SU-DHL-6 (cell line): ENCODE data around the gene GRN.
"Not testable (repeated sequence)": the region's sequence is repeated elsewhere in the genome, so short reads cannot be mapped to it uniquely, and the experiment has no call there.

ENCODE experiments used
- H2AFZ ChIP-seq: fragments of 200-600 bp; sonication (generic); 2 replicates; pipeline ENCODE4 v1.6.1; 2014; ENCODE audit warnings: low read depth, mild to moderate bottlenecking, moderate library complexity, mixed read lengths, antibody characterized with exemption, low read length; ENCODE audit not compliant: severe bottlenecking
- H3F3A ChIP-seq: fragments of 200-600 bp; shearing (Covaris generic); 2 replicates; pipeline ENCODE4 v1.6.0; 2016; ENCODE audit warnings: antibody characterized with exemption, mild to moderate bottlenecking; ENCODE audit not compliant: insufficient read depth
- H3K27ac ChIP-seq: fragments of 200-600 bp; sonication (generic); 2 replicates; pipeline ENCODE4 v1.5.1; 2016; ENCODE audit warnings: low read depth, mild to moderate bottlenecking, low read length, moderate library complexity, mixed read lengths
- H3K27me3 ChIP-seq: fragments of 200-600 bp; sonication (generic), shearing (Covaris generic); 2 replicates; pipeline ENCODE4 v1.6.0; 2014; ENCODE audit warnings: mild to moderate bottlenecking, low read length
- H3K36me3 ChIP-seq: fragments of 200-600 bp; sonication (generic); 2 replicates; pipeline ENCODE4 v1.6.1; 2014; ENCODE audit warnings: mild to moderate bottlenecking, low read length, mixed read lengths
- H3K4me2 ChIP-seq: fragments of 300-600, 200-600 bp; shearing (Covaris generic), sonication (generic); 2 replicates; pipeline ENCODE4 v1.6.0; 2014; ENCODE audit warnings: low read length, low read depth, mild to moderate bottlenecking; ENCODE audit not compliant: poor library complexity, severe bottlenecking
- H3K4me3 ChIP-seq: fragments of 200-600 bp; sonication (generic); 2 replicates; pipeline ENCODE4 v1.5.1; 2014; ENCODE audit warnings: antibody characterized with exemption, low read length, mild to moderate bottlenecking, mixed read lengths; ENCODE audit not compliant: insufficient read depth, poor library complexity, severe bottlenecking
- H3K79me2 ChIP-seq: fragments of 200-600 bp; sonication (generic); 2 replicates; pipeline ENCODE4 v1.6.1; 2014; ENCODE audit warnings: mild to moderate bottlenecking, low read length, moderate library complexity; ENCODE audit not compliant: insufficient read depth
- H3K9ac ChIP-seq: fragments of 200-600 bp; sonication (generic); 2 replicates; pipeline ENCODE4 v1.7.0; 2014; ENCODE audit warnings: mild to moderate bottlenecking, low read length
- H3K9me2 ChIP-seq: fragments of 200-600 bp; sonication (generic); replicated peaks from 2 replicates; pipeline ENCODE4 v1.6.1; 2014; ENCODE audit warnings: low read length; ENCODE audit not compliant: insufficient read depth
- H3K9me3 ChIP-seq: fragments of 200-600 bp; sonication (generic); 2 replicates; pipeline ENCODE4 v1.6.1; 2014; ENCODE audit warnings: low read length, mixed read lengths; ENCODE audit not compliant: insufficient read depth
- H4K20me1 ChIP-seq: fragments of 200-600 bp; sonication (generic); 2 replicates; pipeline ENCODE4 v1.6.1; 2014; ENCODE audit warnings: low read depth, mild to moderate bottlenecking, antibody characterized with exemption, low read length, moderate library complexity, mixed read lengths
- CTCF ChIP-seq: fragments of 200-600 bp; sonication (generic); IDR thresholded peaks from one replicate; pipeline ENCODE4 v1.5.1; 2017; ENCODE audit warnings: antibody characterized with exemption, mild to moderate bottlenecking, low read length, moderate library complexity; ENCODE audit not compliant: insufficient read depth, poor library complexity, severe bottlenecking
- EZH2phosphoT487 ChIP-seq: fragments of 200-600 bp; sonication (generic), shearing (Covaris generic); conservative IDR thresholded peaks from 2 replicates; pipeline ENCODE4 v1.6.1; 2018; ENCODE audit warnings: mild to moderate bottlenecking, antibody characterized with exemption, low read length, moderate library complexity, mixed read lengths

GRN gene

GRCh38 chr17:44363613-44364159 lies 18.6 kb downstream of the GRN start, which contains the start of gene FAM171A2:
FAM171A2 (minus strand) TSS chr17:44363853; CDS start chr17:44363714, 139 bp downstream.
- Histone ChIP-seq H3K4me2 (peak within 1 kb of the TSS; percentile 95), H3K9ac (peak within 1 kb of the TSS; percentile 63), H3K36me3 (no peaks in the 10 kb centered on the region), H3K27me3 (no peaks in the 10 kb centered on the region), H3K4me3 (peak within 1 kb of the TSS; percentile 60), H3K9me2 (no peaks in the 10 kb centered on the region), H3K9me3 (no peaks in the 10 kb centered on the region), H3K27ac (no peak within 1 kb of the TSS), H3K79me2 (no peaks in the 10 kb centered on the region), H2AFZ (peak within 1 kb of the TSS; percentile 97), H4K20me1 (no peaks in the 10 kb centered on the region), H3F3A (no peaks in the 10 kb centered on the region)
- TF ChIP-seq EZH2phosphoT487 (no peak), CTCF (peak; percentile 59)

- H4K20me1 ChIP-seq, H3K9ac ChIP-seq, H2AFZ ChIP-seq, H3K9me2 ChIP-seq, H3K79me2 ChIP-seq, H3F3A ChIP-seq, H3K27me3 ChIP-seq, H3K27ac ChIP-seq, H3K4me3 ChIP-seq, H3K36me3 ChIP-seq, H3K4me2 ChIP-seq, H3K9me3 ChIP-seq: not testable (repeated sequence)
Observed at GRCh38 chr17:44365051-44365450, 19.9 kb downstream of the GRN start.

- H3K9ac ChIP-seq = no peak overlapping the region
- H3K36me3 ChIP-seq = no peaks in the 10 kb centered on the region
- no peak for TF ChIP-seq EZH2phosphoT487
- no peak for TF ChIP-seq CTCF
- H3K4me2 ChIP-seq = no peak overlapping the region
- no peak overlapping the region for H3K4me3 ChIP-seq
- no peaks in the 10 kb centered on the region for H3K27me3 ChIP-seq
- H3K79me2 ChIP-seq = no peaks in the 10 kb centered on the region
- no peaks in the 10 kb centered on the region for H3K9me2 ChIP-seq
- no peaks in the 10 kb centered on the region for H3F3A ChIP-seq
- no peaks in the 10 kb centered on the region for H3K9me3 ChIP-seq
- no peaks in the 10 kb centered on the region for H4K20me1 ChIP-seq
- no peak overlapping the region for H3K27ac ChIP-seq
- no peak overlapping the region for H2AFZ ChIP-seq
Observed at GRCh38 chr17:44367231-44367979, 22.3 kb downstream of the GRN start.

- H2AFZ ChIP-seq, H3K9me2 ChIP-seq, H3K4me3 ChIP-seq, H3K27ac ChIP-seq, H3K9ac ChIP-seq, H4K20me1 ChIP-seq, H3K9me3 ChIP-seq, H3K27me3 ChIP-seq, H3K79me2 ChIP-seq, H3K4me2 ChIP-seq, H3F3A ChIP-seq, H3K36me3 ChIP-seq: not testable (repeated sequence)
Observed at GRCh38 chr17:44368391-44369243, 23.5 kb downstream of the GRN start.

- not testable (repeated sequence) for H3K27ac ChIP-seq, H3K9me2 ChIP-seq, H3K27me3 ChIP-seq, H3K9me3 ChIP-seq, H3K4me2 ChIP-seq, H4K20me1 ChIP-seq, H2AFZ ChIP-seq, H3F3A ChIP-seq, H3K79me2 ChIP-seq, H3K4me3 ChIP-seq, H3K36me3 ChIP-seq, H3K9ac ChIP-seq
Observed at GRCh38 chr17:44369414-44370023, 24.4 kb downstream of the GRN start.
